Measurements from ENCODE around the gene YKT6. TPM values are rescaled to one million over a fixed set of nuclear protein-coding genes. Genes with fewer than 3 reads are reported as not detected.

The YKT6 gene
- total RNA-seq, 1 donor from 2014 or later = 92.8 TPM

DNA sequence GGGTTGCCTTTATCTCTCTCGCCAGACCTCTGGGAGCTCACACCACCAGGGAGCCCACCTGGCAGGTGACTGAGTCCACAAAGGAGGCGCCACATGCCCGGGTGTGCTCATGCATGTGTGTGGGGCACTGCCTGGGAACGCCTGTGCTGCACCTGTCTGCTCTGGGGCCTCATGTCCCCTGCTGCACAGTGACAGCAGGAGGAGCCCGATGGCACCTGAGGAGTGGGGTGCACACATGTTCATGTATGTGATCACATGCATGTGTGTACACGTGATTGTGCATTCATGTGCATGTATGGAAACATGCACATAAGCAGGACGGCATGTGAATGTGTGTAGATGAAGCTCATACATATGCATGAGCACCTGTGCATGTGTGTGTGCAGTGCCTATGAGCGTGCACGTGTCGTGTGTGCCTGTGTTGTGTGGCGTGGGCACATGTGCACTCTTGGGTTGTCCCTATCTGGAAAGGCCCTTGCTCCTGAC lies 22.0 kb downstream of the YKT6 start:
- intact Hi-C loops (cut with micrococcal nuclease) = no loop called here
- Mint-ChIP-seq H3K27ac (no peak overlapping the region), H3K4me1 (no peaks in the 10 kb centered on the region)

DNA sequence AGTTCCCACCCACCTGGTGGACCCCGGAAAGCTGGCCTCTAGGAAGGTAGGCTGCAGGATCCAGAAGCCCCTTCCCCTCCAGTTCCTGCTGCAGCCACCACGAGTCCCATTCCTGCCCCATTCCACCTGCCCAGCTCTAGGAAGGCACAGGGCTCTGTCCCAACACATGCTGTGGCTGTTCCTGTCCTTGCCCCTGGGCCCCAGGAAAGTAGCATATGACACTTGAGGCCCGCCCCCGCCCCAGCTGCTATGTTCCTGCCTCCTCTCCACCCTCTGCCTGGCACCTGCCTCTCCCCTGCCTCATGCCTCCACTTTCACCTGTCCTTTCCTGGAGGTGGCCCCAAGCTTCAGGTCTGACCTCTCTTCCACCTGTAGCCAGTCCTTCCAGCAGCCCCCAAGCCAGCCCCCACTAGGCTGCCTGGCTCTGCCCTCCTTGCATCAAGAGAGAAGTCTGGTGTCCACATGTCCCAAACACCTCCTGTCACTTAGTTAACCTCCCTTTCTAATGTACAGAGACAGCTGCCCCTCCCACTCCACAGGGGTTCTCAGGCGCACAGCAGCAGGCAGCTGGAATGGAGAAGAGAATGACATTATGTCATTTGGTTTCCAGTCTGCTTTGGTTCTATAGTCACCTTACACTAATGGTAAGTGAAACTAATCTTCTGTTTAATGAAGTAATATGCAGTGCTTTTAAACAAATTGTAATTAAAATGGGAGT lies 22.7 kb downstream of the YKT6 start:
- no peak for DNase-seq
- H3K27ac Mint-ChIP-seq = no peak overlapping the region
- H3K4me3 Mint-ChIP-seq = no peak overlapping the region
- no peaks in the 10 kb centered on the region for H3K27me3 Mint-ChIP-seq
- no peaks in the 10 kb centered on the region for H3K9me3 Mint-ChIP-seq
- no peaks in the 10 kb centered on the region for H3K4me1 Mint-ChIP-seq
- intact Hi-C loops (cut with micrococcal nuclease) = no loop called here
- no peaks in the 10 kb centered on the region for H3K36me3 Mint-ChIP-seq (ENCODE audit: low read depth)

More for the DNA sequence above, 22.0 kb downstream of the YKT6 start:
- no peaks in the 10 kb centered on the region for H3K36me3 Mint-ChIP-seq (ENCODE audit: low read depth)
- no peak overlapping the region for H3K4me3 Mint-ChIP-seq
- H3K9me3 Mint-ChIP-seq = no peaks in the 10 kb centered on the region
- DNase-seq = no peak
- H3K27me3 Mint-ChIP-seq = no peaks in the 10 kb centered on the region

DNA sequence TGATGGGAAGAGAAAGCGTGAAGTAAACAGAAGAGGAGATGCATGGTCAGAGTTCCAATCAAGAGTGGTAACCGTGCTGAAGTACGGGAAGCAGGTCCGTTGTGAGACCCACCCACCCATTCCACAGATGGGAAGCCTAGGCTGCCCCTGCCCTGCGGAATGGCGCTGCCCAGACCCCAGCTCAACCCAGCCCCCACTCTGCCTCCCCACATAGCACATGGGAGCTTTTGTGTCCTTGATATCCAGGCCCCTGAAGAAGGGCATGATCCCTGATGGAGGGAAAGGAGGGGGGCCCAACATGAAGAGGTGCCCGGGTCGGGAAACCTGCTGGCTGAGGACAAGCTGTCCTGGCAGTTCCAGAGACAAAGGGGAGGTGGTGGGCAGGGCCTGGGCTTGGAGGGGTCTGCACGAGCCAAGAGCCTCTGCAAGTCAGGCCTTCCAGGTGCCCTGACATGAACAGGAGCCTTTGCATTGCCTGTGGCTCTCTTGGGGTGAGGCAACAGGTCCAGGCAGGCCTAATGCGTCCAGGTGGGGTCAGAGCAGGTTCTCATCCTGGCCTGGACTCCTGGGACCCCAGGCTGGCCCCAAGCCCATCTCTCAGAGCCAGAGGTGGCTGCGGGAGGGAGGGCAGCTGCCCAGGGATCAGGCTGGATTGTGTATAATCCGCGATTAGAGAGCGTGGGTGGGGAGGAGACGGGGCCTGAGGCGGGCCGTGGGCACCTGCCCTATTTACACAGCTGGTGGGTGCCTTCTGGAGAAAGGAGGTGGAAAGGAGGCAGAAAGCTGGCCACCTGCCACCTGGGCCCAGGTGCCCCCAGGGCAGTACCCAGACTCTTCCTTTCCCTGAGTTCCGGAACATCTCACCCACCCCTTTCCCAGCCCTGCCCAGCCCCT lies 23.5 kb downstream of the YKT6 start:
- DNase-seq = no peak
- intact Hi-C loops (cut with micrococcal nuclease) = no loop called here
- Mint-ChIP-seq H3K27me3 (no peaks in the 10 kb centered on the region), H3K27ac (no peak overlapping the region), H3K4me1 (no peaks in the 10 kb centered on the region), H3K4me3 (no peak overlapping the region), H3K9me3 (no peaks in the 10 kb centered on the region), H3K36me3 (ENCODE audit: low read depth) (no peaks in the 10 kb centered on the region)

DNA sequence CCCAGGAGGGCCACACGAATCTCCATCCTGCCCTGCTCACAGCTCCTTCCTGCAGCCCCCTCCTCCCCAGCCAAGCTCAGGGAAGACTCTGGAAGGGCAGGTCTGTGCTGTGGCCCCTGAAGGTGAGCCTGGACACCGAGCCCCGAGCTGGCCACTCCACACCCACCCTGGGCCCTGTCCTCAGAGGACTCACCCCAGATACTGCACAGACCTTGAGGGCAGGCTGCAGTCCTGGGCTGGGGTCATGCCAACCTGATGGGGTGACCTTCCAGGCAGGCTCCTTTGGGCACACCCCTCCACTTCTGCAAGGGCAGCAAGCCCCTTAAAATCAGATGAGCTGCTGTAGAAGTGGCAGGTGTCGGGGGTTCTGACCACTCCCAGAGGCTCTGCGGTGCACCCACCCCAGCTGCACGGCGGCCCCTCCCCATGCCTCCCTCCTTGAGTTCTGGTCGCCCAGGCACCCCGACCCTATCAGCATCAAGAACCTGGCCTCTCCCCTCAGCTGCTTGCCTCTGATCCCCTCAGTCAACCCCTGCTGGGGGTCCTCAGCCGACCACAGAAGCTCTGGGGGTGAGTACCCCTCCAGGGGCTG lies 24.3 kb downstream of the YKT6 start:
- no peaks in the 10 kb centered on the region for H3K27me3 Mint-ChIP-seq
- intact Hi-C loops (cut with micrococcal nuclease) = no loop called here
- H3K9me3 Mint-ChIP-seq = no peaks in the 10 kb centered on the region
- no peak for DNase-seq
- H3K36me3 Mint-ChIP-seq (ENCODE audit: low read depth) = no peaks in the 10 kb centered on the region
- H3K4me3 Mint-ChIP-seq = no peak overlapping the region
- no peak overlapping the region for H3K27ac Mint-ChIP-seq
- H3K4me1 Mint-ChIP-seq = no peaks in the 10 kb centered on the region

DNA sequence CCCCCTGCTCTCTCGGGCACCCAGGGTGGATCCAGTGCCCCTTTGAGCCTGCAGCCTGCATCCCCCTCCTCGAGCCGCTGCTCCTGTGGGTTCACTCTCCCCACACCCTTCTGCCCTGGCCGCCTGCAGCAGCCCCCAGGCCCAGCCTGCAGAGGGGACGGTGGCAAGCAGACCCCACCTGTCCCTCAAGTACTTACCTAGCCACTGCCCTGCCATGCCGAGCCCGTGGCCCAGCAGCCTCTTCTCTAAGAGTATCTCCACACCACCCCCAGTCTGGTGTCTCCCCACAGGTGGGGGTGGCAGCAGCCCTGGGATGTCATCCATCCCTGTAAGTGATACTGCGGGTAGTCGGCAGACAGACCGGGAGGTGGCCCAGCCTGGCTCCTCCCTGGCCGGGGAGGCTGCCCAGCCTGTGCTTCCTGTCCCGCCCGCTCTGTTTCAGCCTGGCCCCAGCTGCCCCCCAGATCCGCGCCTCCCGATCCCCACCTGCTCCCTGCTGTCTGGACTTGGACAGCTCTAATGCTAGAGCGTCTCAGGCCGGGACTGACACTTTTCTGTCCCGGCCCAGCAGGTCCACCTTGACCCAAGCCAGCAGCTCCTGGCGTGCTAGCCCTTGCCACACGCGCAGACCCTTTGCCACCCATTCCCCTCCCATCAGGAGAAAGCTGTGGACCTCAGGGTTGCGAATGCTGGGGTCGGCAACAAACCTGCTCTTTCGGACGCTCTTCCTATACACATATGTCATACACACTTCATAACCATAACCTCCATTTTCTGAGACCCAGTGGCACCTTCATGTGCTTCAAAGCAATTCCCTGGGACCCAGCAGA lies 25.0 kb downstream of the YKT6 start:
- H3K9me3 Mint-ChIP-seq = no peaks in the 10 kb centered on the region
- intact Hi-C loops (cut with micrococcal nuclease) = no loop called here
- no peak overlapping the region for H3K4me3 Mint-ChIP-seq
- no peak overlapping the region for H3K27ac Mint-ChIP-seq
- no peaks in the 10 kb centered on the region for H3K4me1 Mint-ChIP-seq
- DNase-seq = no peak
- H3K27me3 Mint-ChIP-seq = no peaks in the 10 kb centered on the region
- H3K36me3 Mint-ChIP-seq (ENCODE audit: low read depth) = no peaks in the 10 kb centered on the region

DNA sequence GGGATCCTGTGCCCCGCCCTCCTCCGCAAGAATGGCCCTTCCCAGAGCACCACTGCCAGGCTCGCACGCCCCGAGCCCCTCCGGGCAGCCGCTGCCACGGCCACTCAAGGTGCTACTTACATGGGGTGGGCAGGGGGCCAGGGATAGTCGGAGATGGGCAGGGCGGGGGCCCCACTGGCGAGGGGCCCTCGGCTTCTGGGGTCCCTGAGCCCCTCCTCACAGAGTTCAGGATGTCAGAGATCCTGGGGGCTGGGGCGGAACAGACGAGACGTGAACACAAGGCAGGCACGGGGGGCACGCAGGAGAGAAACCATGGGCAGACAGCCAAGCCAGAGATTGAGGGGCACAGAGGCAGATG lies 25.6 kb downstream of the YKT6 start:
- H3K9me3 Mint-ChIP-seq = no peaks in the 10 kb centered on the region
- no peaks in the 10 kb centered on the region for H3K27me3 Mint-ChIP-seq
- no peak for DNase-seq
- H3K4me1 Mint-ChIP-seq = no peaks in the 10 kb centered on the region
- no peaks in the 10 kb centered on the region for H3K36me3 Mint-ChIP-seq (ENCODE audit: low read depth)
- no peak overlapping the region for H3K4me3 Mint-ChIP-seq
- H3K27ac Mint-ChIP-seq = no peak overlapping the region
- intact Hi-C loops (cut with micrococcal nuclease) = no loop called here

DNA sequence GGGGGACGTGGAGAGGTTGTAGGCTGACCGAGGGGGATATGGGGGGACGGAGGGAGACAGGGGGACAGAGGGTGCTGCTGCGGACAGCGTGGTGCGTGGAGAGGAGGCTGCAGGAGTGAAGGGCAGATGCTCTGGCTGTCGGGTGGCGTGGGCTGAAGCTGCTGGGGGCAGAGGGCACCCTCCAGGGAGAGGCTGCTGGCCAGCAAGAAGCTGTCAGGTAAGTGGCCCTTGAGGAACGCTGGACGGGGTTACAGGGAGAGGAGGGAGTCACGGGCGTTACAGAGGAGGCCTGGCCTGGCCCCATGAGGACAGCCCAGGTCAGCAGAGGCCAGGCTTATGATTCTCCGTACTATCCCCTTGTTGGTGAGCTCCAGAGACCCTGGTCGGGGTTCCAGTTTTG lies 27.1 kb downstream of the YKT6 start:
- Mint-ChIP-seq H3K4me3 (no peak overlapping the region), H3K36me3 (ENCODE audit: low read depth) (no peaks in the 10 kb centered on the region), H3K27ac (no peak overlapping the region), H3K4me1 (no peaks in the 10 kb centered on the region), H3K9me3 (no peaks in the 10 kb centered on the region), H3K27me3 (no peaks in the 10 kb centered on the region)
- intact Hi-C loops (cut with micrococcal nuclease) = no loop called here
- no peak for DNase-seq

DNA sequence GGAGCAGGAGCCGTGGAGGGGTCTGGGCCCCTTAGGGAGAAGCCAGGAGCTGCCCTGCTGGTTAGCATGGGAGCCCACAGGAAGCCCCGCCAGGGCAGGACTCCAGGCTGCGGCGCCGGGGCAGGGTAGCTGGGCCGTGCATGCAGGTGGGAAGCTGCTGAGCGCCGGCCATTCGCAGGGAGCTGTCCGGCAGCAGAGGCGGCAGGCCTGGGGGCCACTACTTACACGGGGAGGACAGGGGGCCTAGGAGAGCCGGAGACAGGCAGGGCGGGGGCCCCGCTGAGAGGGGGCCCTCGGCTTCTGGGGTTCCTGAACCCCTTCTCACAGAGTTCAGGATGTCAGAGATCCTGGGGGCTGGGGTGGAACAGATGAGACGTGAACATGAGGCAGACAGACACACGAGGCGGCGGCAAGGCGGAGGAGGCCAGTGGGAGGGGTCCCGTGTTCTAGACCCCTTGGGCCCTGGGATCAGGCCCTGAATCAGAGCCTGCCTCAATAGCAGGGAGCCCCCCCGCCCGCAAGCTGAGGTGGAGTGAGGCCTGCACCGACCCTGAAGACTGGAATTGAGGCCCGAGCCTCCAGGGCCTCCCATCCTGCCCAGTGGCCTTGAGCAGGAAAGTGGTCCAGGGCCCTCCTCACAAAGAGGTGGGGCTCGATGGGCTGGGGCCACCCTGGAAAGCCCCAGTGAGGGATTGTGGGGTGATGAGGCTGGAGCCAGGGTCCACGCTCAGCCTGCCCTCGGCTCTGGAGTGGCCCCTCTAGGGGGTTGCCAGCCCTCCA lies 28.0 kb downstream of the YKT6 start:
- no peaks in the 10 kb centered on the region for H3K27me3 Mint-ChIP-seq
- H3K27ac Mint-ChIP-seq = no peak overlapping the region
- intact Hi-C loops (cut with micrococcal nuclease) = no loop called here
- no peaks in the 10 kb centered on the region for H3K36me3 Mint-ChIP-seq (ENCODE audit: low read depth)
- no peak for DNase-seq
- no peaks in the 10 kb centered on the region for H3K9me3 Mint-ChIP-seq
- no peaks in the 10 kb centered on the region for H3K4me1 Mint-ChIP-seq
- H3K4me3 Mint-ChIP-seq = no peak overlapping the region

DNA sequence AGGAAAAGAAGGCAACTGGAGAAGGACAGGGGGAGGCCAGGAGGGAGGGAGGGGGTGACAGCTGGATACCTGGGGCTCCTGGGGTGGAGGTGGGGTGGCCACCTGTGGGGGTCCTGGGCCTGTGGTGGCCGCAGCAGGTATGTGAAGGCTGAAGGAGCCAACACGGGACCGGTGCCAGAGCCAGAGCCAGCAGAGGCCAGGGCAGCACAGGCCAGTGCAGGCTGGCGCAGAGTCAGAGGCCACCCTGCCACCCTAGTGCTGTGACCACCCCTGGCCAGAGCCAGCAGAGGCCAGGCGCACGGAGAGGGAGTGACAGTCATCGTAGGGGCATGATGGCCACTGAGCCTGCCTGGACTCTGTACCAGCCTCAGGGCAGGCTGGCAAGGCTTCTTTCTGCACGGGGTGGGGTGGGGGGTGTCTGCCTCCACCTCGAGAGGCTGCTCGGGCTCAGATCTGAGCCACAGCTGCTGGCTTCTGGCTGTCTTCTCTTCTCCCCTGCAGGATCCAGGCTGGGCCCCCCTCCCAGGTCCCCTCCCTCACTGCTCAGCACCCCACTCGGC lies 28.8 kb downstream of the YKT6 start:
- H3K4me1 Mint-ChIP-seq = no peaks in the 10 kb centered on the region
- no peak overlapping the region for H3K27ac Mint-ChIP-seq
- H3K27me3 Mint-ChIP-seq = no peaks in the 10 kb centered on the region
- no peaks in the 10 kb centered on the region for H3K36me3 Mint-ChIP-seq (ENCODE audit: low read depth)
- DNase-seq = no peak
- no peak overlapping the region for H3K4me3 Mint-ChIP-seq
- H3K9me3 Mint-ChIP-seq = no peaks in the 10 kb centered on the region
- intact Hi-C loops (cut with micrococcal nuclease) = no loop called here

DNA sequence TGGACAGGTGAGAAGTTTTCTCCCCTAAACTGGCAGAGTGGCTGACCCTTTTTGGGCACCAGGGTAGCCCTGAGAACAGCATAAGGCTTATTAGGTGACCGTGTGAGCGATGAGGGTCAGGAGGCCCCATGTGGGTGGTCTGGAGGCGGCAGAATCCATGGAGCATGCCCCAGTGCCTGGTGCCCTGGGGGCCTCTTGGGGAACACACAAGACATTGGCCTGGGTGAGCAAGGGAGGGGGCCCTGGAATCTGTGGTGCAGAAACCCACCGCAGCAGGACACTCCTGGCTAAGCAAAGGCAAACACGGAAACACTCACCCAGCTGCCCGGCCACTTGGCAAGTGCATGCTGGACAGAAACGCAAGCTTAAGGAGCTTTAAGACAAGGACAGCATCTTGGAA lies 29.5 kb downstream of the YKT6 start:
- Mint-ChIP-seq H3K4me3 (no peak overlapping the region), H3K27ac (no peak overlapping the region), H3K36me3 (ENCODE audit: low read depth) (no peaks in the 10 kb centered on the region), H3K4me1 (no peaks in the 10 kb centered on the region), H3K9me3 (no peaks in the 10 kb centered on the region), H3K27me3 (no peaks in the 10 kb centered on the region)
- intact Hi-C loops (cut with micrococcal nuclease) = no loop called here
- no peak for DNase-seq

DNA sequence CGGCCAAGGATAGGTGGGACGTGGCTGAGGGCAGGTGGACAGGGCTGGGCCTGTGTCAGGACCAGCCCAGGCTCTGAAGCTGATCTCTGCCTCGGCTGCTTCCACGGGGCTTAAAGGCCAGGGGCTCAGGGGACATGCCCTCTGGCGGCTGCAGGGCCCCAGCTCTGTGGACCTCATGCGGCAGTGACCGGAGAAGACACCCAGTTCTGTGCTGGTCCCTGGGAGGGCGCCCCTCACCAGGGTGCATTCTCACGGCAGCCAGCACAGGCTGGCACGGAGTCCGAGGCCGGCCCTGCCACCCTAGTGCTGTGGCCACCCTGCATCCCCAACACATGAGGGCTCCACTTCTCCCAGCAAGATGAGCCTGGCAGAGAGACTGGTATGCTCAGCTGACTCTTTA lies 30.3 kb downstream of the YKT6 start:
- no peak overlapping the region for H3K4me3 Mint-ChIP-seq
- H3K9me3 Mint-ChIP-seq = no peaks in the 10 kb centered on the region
- DNase-seq = no peak
- intact Hi-C loops (cut with micrococcal nuclease) = no loop called here
- no peaks in the 10 kb centered on the region for H3K36me3 Mint-ChIP-seq (ENCODE audit: low read depth)
- no peak overlapping the region for H3K27ac Mint-ChIP-seq
- no peaks in the 10 kb centered on the region for H3K4me1 Mint-ChIP-seq
- no peaks in the 10 kb centered on the region for H3K27me3 Mint-ChIP-seq

DNA sequence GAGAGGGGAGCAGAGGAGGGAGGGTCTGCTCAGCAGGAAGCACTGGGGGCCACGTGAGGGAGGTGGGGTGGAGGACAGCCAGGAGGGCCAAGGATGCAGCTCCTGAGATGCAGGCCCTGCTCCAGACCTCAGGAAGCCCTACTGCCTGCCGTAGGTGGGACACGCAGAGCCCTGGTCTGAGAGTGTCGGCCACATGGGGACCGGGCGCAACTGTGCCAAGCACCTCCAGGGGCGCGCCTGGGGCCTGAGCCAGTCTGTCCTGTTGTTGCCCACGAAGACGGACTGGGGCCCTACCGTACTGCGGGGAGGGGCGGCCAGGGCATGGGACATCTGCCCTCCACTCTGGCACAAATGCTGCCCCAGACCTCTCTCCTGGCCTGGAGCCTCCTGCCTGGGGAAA lies 31.6 kb downstream of the YKT6 start:
- Mint-ChIP-seq H3K4me1 (no peaks in the 10 kb centered on the region), H3K27ac (no peak overlapping the region), H3K4me3 (no peak overlapping the region), H3K27me3 (no peaks in the 10 kb centered on the region), H3K36me3 (ENCODE audit: low read depth) (no peaks in the 10 kb centered on the region), H3K9me3 (no peaks in the 10 kb centered on the region)
- intact Hi-C loops (cut with micrococcal nuclease) = no loop called here
- no peak for DNase-seq

Measured in activated CD4-positive, alpha-beta T cell treated with anti-CD3 and anti-CD28 coated beads, Interleukin-2, amount 10 ng/mL, durations not matched to agents 24 days and 14 days (primary cell).